ENCODE data around the gene ASCC3.

GRCh38 chr6:100810015-100810414 is 71.1 kb downstream of the ASCC3 start:
- TF ChIP-seq CTCF (IDR thresholded peaks at IDR 0.05) = no peak
- no peak for TF ChIP-seq EZH2 (IDR thresholded peaks at IDR 0.05; ENCODE audit: borderline replicate concordance, insufficient read depth, low read depth, low read length, poor library complexity, severe bottlenecking)
